Psoas muscle (tissue), 8 donors: ENCODE measurements around the gene SEMA3D. TPM values are rescaled to one million over a fixed set of nuclear protein-coding genes. Genes with fewer than 3 reads are reported as not detected.

Experiments used
- ATAC-seq, 4 donors: fragments of 200-7000 bp; cut with Tn5 transposase; one replicate each; pipeline ENCODE4 v1.9.1; 2020; ENCODE audit warnings: moderate library complexity in 3 of 4, mild to moderate bottlenecking in 2 of 4
- DNase-seq, 2 donors: peaks; one replicate each; pipeline ENCODE4 v3.0.0-alpha.2; 2020
- H3K27ac ChIP-seq: fragments of 200-600 bp; one replicate; pipeline ENCODE4 v1.8.0; 2022
- H3K27me3 ChIP-seq, 3 donors: fragments of 200-600 bp in 1 of 3; one replicate each; pipeline versions ENCODE4 v1.6.1 to v1.8.0; 2013 to 2022; ENCODE audit warnings: low read length in 2 of 3, mild to moderate bottlenecking in 2 of 3, moderate library complexity in 1 of 3; ENCODE audit not compliant: insufficient read depth in 3 of 3
- H3K36me3 ChIP-seq, 2 donors: fragments of 200-600 bp in 1 of 2; one replicate each; pipeline versions ENCODE4 v1.6.1 to v1.8.0; 2013 to 2022; ENCODE audit warnings: low read depth in 1 of 2, mild to moderate bottlenecking in 1 of 2, moderate library complexity in 1 of 2; ENCODE audit not compliant: insufficient read depth in 1 of 2
- H3K4me1 ChIP-seq: fragments of 200-600 bp; one replicate; pipeline ENCODE4 v1.8.0; 2022
- H3K4me3 ChIP-seq: fragments of 200-600 bp; one replicate; pipeline ENCODE4 v1.8.0; 2022; ENCODE audit warnings: mild to moderate bottlenecking
- H3K9me3 ChIP-seq: fragments of 200-600 bp; one replicate; pipeline ENCODE4 v1.8.0; 2022
- WGBS, 3 donors: extraction: QIAGEN DNeasy Blood & Tissue Kit; methylation state at CpG; one replicate each; pipeline versions ENCODE4 v1.1.6 to v1.1.7; 2013; 5-methylcytosine and 5-hydroxymethylcytosine counted together
- intact Hi-C, 2 donors: fragments of 100-400 bp; cut with DNase I; formaldehyde crosslinking; loops; one replicate each; pipeline versions ENCODE4 v1.11.0 to v1.14.2; 2022
- polyA plus RNA-seq, 3 donors: library from polyadenylated mRNA; stranded (reverse); fragments of 200-250 nt; gene quantifications; one replicate each; pipeline ENCODE4 v1.2.3, GENCODE V29; 2013
- total RNA-seq, 4 donors: library from RNA; stranded (reverse); fragmentation: NEBNext Ultra II Directional in 2 of 4; extraction: Animal tissue kit (Norgen Biotek cat#: 25700) in 2 of 4; gene quantifications; one replicate each; pipeline versions ENCODE4 v1.2.1 to v1.2.4, GENCODE V29; 2021 to 2023
- TF ChIP-seq, protein P1 (sequence below): fragments of 200-600 bp; IDR thresholded peaks from one replicate; pipeline ENCODE4 v1.8.0; 2022; ENCODE audit warnings: antibody characterized with exemption
- donor health status: healthy with polysubstance abuse.
- donor health status: DM: no; HTN: no; CAD: no; lungs with moderate emphysema.
- donor health status: Bipolar disorder and iron deficiency.
- donor health status: healthy.
- donor health status: DM: yes; HTN: yes; CAD: no.
- donor health status: DM: no; HTN: no; CAD: no.
- donor health status: DM: no; HTN: no; CAD: no.
- donor health status: DM: yes; HTN: yes; CAD: no.

Gene SEMA3D
- total and polyA plus RNA-seq, 7 donors: 0.01 to 0.28 (median 0.06) TPM; not detected in 1

DNA sequence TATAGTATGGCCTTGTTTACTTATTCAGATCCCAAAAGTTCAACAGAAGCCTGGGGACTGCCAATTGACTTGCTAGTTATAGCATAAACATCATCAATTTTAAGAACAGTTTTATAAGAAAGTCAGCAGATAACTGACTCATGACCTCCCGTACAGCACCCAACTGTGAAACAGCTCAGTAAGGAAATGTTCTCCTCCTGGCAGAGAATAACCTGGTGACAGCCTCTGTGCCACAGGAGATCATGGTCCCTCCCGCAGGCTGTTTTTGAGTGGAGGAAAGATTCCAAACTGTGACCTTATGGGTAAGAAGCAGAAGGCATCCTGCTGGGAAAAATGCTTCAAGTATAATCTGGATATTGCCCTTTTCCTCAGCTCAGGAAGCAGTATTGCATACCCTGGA is 182.5 kb downstream of the SEMA3D start:
- Histone ChIP-seq H3K4me3 (no peak overlapping the region), H3K36me3 (no peaks in the 10 kb centered on the region), H3K4me1 (no peaks in the 10 kb centered on the region), H3K27ac (no peak overlapping the region), H3K9me3 (no peaks in the 10 kb centered on the region), H3K27me3 (no peaks in the 10 kb centered on the region)
- 46 to 59% (median 51%) methylated on average over 2 of the region's 2 CpGs for WGBS, 3 donors
- no peak for DNase-seq
- intact Hi-C loops: no loop called here
- TF ChIP-seq, protein P1, sequence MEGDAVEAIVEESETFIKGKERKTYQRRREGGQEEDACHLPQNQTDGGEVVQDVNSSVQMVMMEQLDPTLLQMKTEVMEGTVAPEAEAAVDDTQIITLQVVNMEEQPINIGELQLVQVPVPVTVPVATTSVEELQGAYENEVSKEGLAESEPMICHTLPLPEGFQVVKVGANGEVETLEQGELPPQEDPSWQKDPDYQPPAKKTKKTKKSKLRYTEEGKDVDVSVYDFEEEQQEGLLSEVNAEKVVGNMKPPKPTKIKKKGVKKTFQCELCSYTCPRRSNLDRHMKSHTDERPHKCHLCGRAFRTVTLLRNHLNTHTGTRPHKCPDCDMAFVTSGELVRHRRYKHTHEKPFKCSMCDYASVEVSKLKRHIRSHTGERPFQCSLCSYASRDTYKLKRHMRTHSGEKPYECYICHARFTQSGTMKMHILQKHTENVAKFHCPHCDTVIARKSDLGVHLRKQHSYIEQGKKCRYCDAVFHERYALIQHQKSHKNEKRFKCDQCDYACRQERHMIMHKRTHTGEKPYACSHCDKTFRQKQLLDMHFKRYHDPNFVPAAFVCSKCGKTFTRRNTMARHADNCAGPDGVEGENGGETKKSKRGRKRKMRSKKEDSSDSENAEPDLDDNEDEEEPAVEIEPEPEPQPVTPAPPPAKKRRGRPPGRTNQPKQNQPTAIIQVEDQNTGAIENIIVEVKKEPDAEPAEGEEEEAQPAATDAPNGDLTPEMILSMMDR: no peak
- ATAC-seq: no peak

DNA sequence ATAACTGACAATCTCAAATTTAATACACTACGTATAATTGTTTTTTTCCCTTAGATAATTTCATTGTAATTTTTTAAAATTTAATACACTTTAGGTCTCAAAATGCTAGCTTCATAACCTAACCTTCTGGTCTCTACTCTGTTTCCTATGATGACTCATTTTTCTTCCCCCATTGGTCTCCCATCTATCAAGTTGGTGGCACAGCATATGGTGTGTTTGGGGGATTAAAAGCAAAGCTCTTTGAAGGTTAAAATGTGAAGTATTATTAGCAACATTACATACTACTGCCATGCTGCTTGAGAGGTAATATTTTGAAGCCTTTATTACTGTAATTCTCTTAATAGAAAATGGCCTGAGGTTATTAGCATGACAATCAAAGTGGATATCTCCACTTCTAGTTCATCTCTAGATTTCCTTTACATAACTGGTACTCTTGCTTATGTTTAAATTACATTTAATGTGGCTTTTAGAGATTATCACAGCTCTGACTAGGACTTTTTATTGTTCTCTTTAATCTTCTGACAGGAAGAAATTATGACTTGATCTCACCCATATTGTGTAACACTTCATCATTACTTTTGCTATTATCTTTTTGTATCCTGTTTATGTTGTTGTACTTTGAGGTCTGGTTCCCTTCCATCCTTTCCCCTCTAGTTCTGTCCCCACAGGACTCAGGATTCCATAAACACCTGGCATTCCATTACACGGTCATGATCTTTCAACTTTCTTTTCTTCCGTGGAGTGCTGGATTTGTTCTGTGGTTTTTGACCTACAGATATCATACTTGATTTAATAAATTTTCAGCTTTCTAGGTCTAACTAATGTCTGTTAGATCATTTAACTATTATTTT is 185.1 kb downstream of the SEMA3D start:
- 40 to 46% (median 44%) methylated on average over 3 of the region's 3 CpGs for WGBS, 3 donors
- TF ChIP-seq, protein P1: no peak
- DNase-seq (no peak), ATAC-seq (no peak)
- intact Hi-C loops: no loop called here
- Histone ChIP-seq H3K27ac (no peak overlapping the region), H3K9me3 (no peaks in the 10 kb centered on the region), H3K4me1 (no peaks in the 10 kb centered on the region), H3K27me3 (no peaks in the 10 kb centered on the region), H3K4me3 (no peak overlapping the region), H3K36me3 (no peaks in the 10 kb centered on the region)

DNA sequence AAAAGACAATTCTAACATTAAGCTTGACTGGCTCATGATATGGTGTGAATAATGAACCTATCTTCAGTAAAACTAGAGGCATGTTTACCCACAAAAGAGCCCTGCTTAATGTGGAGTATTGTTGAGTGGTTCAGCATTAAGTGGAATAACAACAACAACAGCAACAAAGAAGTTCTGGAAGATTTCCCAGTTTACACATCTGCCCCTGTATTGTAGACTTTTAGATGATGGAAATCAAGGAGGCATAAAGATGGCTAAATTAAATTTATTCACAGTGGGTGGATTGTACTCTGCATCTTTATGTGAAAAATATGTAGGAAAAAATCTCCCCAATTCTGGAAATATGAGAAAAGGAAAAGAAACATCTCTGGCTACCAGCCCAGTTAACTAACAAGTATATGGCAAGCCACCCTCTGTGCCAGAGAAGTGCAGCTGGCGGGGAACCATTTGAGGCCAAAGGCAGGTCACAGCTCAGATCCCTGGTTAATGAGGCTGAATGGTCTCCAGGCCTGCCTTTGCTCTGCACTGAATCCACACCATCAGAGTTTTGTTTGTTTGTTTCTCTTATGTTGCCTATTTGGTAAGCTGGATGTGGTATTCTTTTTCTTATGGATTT is 186.0 kb downstream of the SEMA3D start:
- Histone ChIP-seq H3K36me3 (no peaks in the 10 kb centered on the region), H3K27ac (no peak overlapping the region), H3K4me3 (no peak overlapping the region), H3K27me3 (no peaks in the 10 kb centered on the region), H3K9me3 (no peaks in the 10 kb centered on the region), H3K4me1 (no peaks in the 10 kb centered on the region)
- no peak for ATAC-seq
- TF ChIP-seq, protein P1: no peak
- DNase-seq: no peak
- 52 to 89% (median 59%) methylated on average over 1 of the region's 1 CpG for WGBS, 3 donors
- intact Hi-C loops: no loop called here

DNA sequence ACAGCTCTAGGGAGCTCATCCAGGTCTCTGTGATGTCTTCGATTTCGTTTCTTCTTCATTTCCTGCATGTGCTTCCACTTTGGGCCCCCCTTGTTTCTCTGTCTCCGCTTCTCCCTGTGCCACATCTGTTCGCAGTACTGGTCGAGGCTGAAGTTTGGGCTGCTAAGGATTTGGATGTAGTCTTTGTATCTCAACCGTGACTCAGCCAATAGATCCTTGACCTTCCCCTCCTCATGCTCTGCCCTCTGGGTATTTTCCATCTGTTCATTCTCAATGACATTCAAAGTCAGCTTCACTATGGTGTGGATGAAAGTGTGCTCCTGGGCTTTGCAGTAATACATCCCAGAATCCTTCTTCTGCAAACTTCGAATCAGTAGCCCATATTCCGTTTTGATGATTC is 187.4 kb downstream of the SEMA3D start:
- intact Hi-C loops: no loop called here
- WGBS, 3 donors: 59 to 73% (median 69%) methylated on average over 8 of the region's 8 CpGs
- H3K4me1 ChIP-seq: no peaks in the 10 kb centered on the region
- no peak for DNase-seq
- no peaks in the 10 kb centered on the region for H3K36me3 ChIP-seq
- no peaks in the 10 kb centered on the region for H3K27me3 ChIP-seq
- no peak overlapping the region for H3K4me3 ChIP-seq
- ATAC-seq: no peak
- TF ChIP-seq, protein P1: no peak
- no peaks in the 10 kb centered on the region for H3K9me3 ChIP-seq
- no peak overlapping the region for H3K27ac ChIP-seq
